ENCODE measurements around the gene INSYN2B.

DNA sequence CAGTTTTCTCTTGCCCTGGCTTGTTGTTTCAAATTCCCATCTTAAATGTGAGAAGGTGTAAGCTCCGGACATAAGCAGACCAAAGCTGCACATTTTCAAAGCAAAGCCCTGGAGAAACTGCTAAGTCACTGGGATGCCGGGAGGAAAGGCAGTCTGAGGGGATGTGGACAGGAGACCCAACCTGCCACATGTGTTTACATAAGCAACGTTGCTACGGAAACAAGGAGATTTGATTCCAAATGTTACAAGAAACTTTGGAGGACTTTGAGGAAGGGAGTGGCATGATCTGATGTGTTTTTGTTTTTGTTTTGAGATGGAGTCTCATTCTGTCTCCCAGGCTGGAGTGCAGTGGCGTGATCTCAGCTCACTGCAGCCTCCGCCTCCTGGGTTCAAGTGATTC, 25.7 kb upstream of the INSYN2B start:
- TF ChIP-seq, protein P1, sequence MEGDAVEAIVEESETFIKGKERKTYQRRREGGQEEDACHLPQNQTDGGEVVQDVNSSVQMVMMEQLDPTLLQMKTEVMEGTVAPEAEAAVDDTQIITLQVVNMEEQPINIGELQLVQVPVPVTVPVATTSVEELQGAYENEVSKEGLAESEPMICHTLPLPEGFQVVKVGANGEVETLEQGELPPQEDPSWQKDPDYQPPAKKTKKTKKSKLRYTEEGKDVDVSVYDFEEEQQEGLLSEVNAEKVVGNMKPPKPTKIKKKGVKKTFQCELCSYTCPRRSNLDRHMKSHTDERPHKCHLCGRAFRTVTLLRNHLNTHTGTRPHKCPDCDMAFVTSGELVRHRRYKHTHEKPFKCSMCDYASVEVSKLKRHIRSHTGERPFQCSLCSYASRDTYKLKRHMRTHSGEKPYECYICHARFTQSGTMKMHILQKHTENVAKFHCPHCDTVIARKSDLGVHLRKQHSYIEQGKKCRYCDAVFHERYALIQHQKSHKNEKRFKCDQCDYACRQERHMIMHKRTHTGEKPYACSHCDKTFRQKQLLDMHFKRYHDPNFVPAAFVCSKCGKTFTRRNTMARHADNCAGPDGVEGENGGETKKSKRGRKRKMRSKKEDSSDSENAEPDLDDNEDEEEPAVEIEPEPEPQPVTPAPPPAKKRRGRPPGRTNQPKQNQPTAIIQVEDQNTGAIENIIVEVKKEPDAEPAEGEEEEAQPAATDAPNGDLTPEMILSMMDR (IDR thresholded peaks at IDR 0.05), result no peak
- no peak for TF ChIP-seq POLR2AphosphoS5 (IDR thresholded peaks at IDR 0.05)
- no peak for TF ChIP-seq POLR2A (IDR thresholded peaks at IDR 0.05)

Data from gastroesophageal sphincter (tissue), 3 donors.